ENCODE results near the gene SPEN.
"Not testable (repeated sequence)": the region's sequence is repeated elsewhere in the genome, so short reads cannot be mapped to it uniquely, and the experiment has no call there.

Gene SPEN

GRCh38 chr1:15858672-15859372 lies 11.3 kb downstream of the SPEN start:
- no peak for DNase-seq

GRCh38 chr1:15863156-15863901 lies 15.8 kb downstream of the SPEN start:
- no peak for DNase-seq

- DNase-seq, result no peak
Observed at GRCh38 chr1:15866721-15867201, 19.3 kb downstream of the SPEN start.

- DNase-seq, result no peak
Observed at GRCh38 chr1:15867288-15867687, 19.8 kb downstream of the SPEN start.

GRCh38 chr1:15869413-15869812 lies 21.9 kb downstream of the SPEN start:
- DNase-seq, result no peak

DNA sequence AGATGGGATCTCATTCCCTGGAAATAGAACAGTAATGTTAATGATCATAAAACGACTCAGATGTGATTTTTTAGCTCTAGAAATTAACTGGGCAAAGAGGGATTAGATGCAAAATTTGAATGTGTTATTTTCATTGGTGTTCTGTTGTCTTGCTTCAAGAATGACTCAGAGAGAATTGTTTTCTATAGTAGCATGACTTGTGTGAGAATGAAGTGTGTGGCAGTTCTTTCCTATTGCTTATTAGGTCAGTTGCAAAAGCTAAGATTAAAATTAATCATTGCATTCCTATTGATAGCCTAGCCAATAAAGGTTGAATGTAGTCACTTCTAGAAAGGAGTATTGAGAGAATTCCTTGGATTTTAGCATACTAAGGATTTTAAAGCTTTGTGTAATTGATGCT lies 22.9 kb downstream of the SPEN start:
- no peak for DNase-seq

GRCh38 chr1:15874471-15874870 lies 27.0 kb downstream of the SPEN start:
- no peak for DNase-seq

DNA sequence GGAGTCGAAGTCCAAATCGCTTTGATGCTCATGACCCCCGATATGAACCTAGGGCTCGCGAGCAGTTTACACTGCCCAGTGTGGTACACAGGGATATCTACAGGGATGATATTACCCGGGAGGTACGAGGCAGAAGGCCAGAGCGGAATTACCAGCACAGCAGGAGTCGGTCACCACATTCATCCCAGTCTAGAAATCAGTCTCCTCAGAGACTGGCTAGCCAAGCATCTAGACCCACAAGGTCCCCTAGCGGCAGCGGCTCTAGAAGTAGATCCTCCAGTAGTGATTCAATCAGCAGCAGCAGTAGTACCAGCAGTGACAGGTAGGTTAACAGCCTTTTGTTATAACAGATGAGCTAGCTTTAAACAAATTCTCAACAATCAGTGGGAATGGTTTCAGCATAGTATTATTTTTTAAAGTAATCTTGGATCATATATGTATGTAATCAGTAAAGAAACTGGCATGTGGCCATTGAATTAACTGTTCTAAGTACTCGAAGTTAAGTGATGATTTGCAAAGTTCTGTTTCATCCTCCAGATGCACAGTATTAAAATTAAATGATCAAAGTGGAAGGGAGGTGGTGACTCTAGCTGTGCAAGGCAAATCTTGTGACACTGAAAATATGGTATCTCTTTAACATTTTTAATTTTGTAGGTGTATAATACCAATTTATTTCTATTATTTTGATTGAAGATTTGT lies 29.0 kb downstream of the SPEN start:
- no peak for DNase-seq

GRCh38 chr1:15881961-15882360 lies 34.5 kb downstream of the SPEN start:
- DNase-seq, result no peak

- DNase-seq, result no peak
Observed at GRCh38 chr1:15882665-15883064, 35.2 kb downstream of the SPEN start.

- DNase-seq, result no peak
Observed at GRCh38 chr1:15883326-15883725, 35.8 kb downstream of the SPEN start.

- DNase-seq, result no peak
Observed at GRCh38 chr1:15884477-15884876, 37.0 kb downstream of the SPEN start.

DNA sequence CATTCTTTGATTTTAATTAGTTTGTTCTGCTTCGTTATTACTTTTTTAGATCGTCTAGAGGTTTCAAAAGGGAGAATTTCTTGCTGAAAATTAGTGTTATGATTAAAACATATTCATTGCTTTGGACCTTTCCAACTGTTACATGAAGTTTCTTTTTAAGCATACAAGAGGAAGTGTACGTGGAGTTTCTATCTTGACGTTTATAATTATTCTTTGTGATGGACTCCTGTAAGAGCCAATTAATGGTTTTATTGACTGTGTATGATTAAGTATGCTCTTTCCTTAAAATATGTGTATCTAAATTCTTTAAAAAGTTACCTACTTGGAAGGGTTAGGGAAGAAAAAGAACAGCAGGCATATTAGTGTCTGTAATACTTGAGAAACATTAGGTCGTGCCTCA lies 37.8 kb downstream of the SPEN start:
- no peak for DNase-seq

GRCh38 chr1:15885701-15886610 lies 38.4 kb downstream of the SPEN start:
- DNase-seq, result peak; percentile 34 to 80

- DNase-seq, result no peak
Observed at GRCh38 chr1:15886611-15887167, 39.2 kb downstream of the SPEN start.

GRCh38 chr1:15892857-15893599 lies 45.5 kb downstream of the SPEN start:
- DNase-seq, result not testable (repeated sequence)

GRCh38 chr1:15895233-15895632 lies 47.7 kb downstream of the SPEN start:
- no peak for DNase-seq

DNA sequence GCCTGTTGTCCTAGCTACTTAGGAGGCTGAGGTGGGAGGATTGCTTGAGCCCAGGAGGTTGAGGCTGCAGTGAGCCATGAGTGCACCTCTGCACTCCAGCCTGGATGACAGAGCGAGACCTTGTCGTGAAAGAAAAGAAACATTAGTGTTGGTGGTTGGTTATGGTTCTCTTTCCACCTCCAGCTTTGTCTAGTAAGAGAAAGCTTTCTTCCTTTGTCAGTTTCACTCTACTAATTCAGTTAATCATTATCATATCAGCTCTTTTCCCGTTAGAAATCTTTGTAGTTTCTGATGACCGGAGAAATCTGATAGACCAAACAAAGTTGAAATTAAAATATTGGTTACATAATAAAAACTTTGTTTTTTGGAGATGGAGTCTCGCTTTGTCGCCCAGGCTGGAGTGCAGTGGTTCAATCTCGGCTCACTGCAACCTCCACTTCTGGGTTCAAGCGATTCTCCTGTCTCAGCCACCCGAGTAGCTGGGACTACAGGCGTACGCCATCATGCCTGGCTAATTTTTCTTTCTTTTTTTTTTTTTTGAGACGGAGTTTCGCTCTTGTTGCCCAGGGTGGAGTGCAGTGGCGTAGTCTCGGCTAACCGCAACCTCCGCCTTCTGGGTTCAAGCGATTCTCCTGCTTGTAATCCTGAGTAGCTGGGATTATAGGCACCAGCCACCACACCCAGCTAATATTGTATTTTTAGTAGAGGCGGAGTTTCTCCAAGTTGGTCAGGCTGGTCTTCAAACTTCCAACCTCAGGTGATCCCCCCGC lies 49.5 kb downstream of the SPEN start:
- not testable (repeated sequence) for DNase-seq

DNA sequence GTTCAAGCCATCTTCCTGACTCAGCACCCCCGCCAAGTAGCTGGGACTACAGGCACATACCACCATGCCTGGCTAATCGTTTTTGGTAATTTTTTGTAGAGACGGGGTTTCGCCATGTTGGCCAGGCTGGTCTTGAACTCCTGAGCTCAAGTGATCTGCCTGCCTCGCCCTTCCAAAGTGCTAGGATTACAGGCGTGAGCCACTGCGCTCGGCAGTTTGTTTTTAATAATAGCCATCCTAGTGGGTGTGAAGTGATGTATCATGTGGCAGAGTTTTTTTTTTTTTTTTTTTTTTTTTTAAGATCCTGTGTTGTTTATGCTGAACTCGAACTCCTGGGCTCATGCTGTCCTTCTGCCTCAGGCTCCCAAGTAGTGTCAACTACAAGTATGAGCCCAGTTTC lies 51.8 kb downstream of the SPEN start:
- DNase-seq, result no peak

GRCh38 chr1:15900662-15901279 lies 53.3 kb downstream of the SPEN start:
- DNase-seq, result no peak
